ENCODE results near the gene DSPP.

The DSPP gene

DNA sequence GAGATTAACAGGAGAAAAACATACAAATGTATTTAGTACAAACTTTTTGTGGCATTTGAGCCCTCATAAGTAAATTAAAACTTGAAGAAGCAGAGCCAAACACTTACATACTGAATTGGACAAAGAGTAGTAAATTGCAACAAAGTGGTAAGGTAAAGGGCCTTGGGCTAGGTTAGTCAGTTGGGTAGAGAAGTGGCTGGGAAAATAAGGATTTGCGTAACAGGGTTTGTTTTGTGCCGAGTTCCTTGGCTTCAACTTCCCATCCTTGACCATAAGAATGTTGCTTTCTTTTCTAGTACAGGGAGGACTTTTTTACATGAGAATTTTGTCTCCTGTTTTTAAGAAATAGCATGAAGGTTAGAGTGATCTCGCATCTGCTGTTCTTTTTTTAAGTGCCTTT, 33.3 kb upstream of the DSPP start:
- H3K36me3 ChIP-seq (ENCODE audit: control insufficient read depth in 2 of 2, insufficient read depth in 1 of 2, low read length in 2 of 2), result no peaks in the 10 kb centered on the region
- TF ChIP-seq ZNF121 (tag by site-specific recombination; IDR thresholded peaks at IDR 0.05) (no peak), ZNF354C (tag by site-specific recombination; IDR thresholded peaks at IDR 0.05; ENCODE audit: borderline replicate concordance, low read depth) (no peak), ZFP37 (tag by site-specific recombination; IDR thresholded peaks at IDR 0.05) (no peak), BCL11A (tag by site-specific recombination; IDR thresholded peaks at IDR 0.05; ENCODE audit: low read depth) (no peak), ZNF174 (tag by site-specific recombination; IDR thresholded peaks at IDR 0.05) (no peak), ZBTB21 (tag by site-specific recombination; IDR thresholded peaks at IDR 0.05) (no peak), OSR2 (tag by site-specific recombination; IDR thresholded peaks at IDR 0.05) (no peak), ZNF747 (tag by site-specific recombination; IDR thresholded peaks at IDR 0.05) (no peak), ZNF10 (tag by site-specific recombination; IDR thresholded peaks at IDR 0.05) (no peak), ZNF266 (tag by site-specific recombination; IDR thresholded peaks at IDR 0.05; ENCODE audit: low read depth) (no peak), PRDM1 (tag by site-specific recombination; IDR thresholded peaks at IDR 0.05) (no peak), SALL2 (tag by site-specific recombination; IDR thresholded peaks at IDR 0.05; ENCODE audit: borderline replicate concordance) (no peak), ZNF558 (tag by site-specific recombination; IDR thresholded peaks at IDR 0.05) (no peak), ZNF157 (tag by site-specific recombination; IDR thresholded peaks at IDR 0.05) (no peak)
- TF ChIP-seq, protein P1, sequence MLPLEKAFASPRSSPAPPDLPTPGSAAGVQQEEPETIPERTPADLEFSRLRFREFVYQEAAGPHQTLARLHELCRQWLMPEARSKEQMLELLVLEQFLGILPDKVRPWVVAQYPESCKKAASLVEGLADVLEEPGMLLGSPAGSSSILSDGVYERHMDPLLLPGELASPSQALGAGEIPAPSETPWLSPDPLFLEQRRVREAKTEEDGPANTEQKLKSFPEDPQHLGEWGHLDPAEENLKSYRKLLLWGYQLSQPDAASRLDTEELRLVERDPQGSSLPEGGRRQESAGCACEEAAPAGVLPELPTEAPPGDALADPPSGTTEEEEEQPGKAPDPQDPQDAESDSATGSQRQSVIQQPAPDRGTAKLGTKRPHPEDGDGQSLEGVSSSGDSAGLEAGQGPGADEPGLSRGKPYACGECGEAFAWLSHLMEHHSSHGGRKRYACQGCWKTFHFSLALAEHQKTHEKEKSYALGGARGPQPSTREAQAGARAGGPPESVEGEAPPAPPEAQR (tag by site-specific recombination; IDR thresholded peaks at IDR 0.05), result no peak
- TF ChIP-seq, protein P2, sequence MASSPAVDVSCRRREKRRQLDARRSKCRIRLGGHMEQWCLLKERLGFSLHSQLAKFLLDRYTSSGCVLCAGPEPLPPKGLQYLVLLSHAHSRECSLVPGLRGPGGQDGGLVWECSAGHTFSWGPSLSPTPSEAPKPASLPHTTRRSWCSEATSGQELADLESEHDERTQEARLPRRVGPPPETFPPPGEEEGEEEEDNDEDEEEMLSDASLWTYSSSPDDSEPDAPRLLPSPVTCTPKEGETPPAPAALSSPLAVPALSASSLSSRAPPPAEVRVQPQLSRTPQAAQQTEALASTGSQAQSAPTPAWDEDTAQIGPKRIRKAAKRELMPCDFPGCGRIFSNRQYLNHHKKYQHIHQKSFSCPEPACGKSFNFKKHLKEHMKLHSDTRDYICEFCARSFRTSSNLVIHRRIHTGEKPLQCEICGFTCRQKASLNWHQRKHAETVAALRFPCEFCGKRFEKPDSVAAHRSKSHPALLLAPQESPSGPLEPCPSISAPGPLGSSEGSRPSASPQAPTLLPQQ (tag by site-specific recombination; IDR thresholded peaks at IDR 0.05), result no peak
- TF ChIP-seq, protein P3, sequence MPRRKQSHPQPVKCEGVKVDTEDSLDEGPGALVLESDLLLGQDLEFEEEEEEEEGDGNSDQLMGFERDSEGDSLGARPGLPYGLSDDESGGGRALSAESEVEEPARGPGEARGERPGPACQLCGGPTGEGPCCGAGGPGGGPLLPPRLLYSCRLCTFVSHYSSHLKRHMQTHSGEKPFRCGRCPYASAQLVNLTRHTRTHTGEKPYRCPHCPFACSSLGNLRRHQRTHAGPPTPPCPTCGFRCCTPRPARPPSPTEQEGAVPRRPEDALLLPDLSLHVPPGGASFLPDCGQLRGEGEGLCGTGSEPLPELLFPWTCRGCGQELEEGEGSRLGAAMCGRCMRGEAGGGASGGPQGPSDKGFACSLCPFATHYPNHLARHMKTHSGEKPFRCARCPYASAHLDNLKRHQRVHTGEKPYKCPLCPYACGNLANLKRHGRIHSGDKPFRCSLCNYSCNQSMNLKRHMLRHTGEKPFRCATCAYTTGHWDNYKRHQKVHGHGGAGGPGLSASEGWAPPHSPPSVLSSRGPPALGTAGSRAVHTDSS (tag by site-specific recombination; IDR thresholded peaks at IDR 0.05), result no peak
- TF ChIP-seq, protein P4, sequence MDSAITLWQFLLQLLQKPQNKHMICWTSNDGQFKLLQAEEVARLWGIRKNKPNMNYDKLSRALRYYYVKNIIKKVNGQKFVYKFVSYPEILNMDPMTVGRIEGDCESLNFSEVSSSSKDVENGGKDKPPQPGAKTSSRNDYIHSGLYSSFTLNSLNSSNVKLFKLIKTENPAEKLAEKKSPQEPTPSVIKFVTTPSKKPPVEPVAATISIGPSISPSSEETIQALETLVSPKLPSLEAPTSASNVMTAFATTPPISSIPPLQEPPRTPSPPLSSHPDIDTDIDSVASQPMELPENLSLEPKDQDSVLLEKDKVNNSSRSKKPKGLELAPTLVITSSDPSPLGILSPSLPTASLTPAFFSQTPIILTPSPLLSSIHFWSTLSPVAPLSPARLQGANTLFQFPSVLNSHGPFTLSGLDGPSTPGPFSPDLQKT (IDR thresholded peaks at IDR 0.05; ENCODE audit: borderline replicate concordance, low read depth, low read length), result no peak
- TF ChIP-seq, protein P5, sequence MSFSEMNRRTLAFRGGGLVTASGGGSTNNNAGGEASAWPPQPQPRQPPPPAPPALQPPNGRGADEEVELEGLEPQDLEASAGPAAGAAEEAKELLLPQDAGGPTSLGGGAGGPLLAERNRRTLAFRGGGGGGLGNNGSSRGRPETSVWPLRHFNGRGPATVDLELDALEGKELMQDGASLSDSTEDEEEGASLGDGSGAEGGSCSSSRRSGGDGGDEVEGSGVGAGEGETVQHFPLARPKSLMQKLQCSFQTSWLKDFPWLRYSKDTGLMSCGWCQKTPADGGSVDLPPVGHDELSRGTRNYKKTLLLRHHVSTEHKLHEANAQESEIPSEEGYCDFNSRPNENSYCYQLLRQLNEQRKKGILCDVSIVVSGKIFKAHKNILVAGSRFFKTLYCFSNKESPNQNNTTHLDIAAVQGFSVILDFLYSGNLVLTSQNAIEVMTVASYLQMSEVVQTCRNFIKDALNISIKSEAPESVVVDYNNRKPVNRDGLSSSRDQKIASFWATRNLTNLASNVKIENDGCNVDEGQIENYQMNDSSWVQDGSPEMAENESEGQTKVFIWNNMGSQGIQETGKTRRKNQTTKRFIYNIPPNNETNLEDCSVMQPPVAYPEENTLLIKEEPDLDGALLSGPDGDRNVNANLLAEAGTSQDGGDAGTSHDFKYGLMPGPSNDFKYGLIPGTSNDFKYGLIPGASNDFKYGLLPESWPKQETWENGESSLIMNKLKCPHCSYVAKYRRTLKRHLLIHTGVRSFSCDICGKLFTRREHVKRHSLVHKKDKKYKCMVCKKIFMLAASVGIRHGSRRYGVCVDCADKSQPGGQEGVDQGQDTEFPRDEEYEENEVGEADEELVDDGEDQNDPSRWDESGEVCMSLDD (tag by site-specific recombination; IDR thresholded peaks at IDR 0.05), result no peak
- H3K9me3 ChIP-seq (ENCODE audit: control insufficient read depth, insufficient read depth, low read depth, low read length), result no peaks in the 10 kb centered on the region
- no peak overlapping the region for H3K27ac ChIP-seq (ENCODE audit: extremely low read depth, low read depth, low read length)
- CTCF ChIA-PET, result no interaction called here
- no peaks in the 10 kb centered on the region for H3K4me1 ChIP-seq (ENCODE audit: control insufficient read depth, insufficient read depth, low read length)
- POLR2A ChIA-PET, result no interaction called here
- no peak overlapping the region for H3K4me3 ChIP-seq (ENCODE audit: low read depth, low read length)
